ENCODE data around the gene WDR54.

DNA sequence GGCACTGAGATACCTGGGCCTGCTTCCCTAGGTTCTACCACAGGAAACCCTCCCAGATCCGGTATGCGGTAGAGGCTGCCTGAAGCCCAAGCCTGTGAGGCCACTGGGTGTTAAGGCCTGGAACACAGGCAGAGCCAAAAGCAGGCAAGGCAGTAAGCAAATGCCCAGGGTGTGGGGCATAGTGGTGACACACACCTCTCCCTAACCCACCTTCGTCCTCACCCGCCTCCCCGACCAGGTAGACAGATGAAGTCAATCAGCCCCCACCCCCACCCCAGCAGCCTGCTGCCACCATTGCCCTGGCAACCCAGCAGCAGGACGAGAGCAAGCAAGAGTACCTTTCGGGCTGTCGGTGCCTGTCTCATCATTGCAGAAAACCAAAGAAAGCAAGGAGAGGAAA is 47.5 kb upstream of the WDR54 start:
- TF ChIP-seq EZH2 (IDR thresholded peaks at IDR 0.05) (no peak), CTCF (IDR thresholded peaks at IDR 0.05 in 2 of 3, conservative IDR thresholded peaks at IDR 0.05 in 1 of 3; ENCODE audit: borderline replicate concordance in 1 of 3, insufficient read depth in 1 of 3, low read depth in 2 of 3, low read length in 2 of 3) (no peak), POLR2AphosphoS5 (IDR thresholded peaks at IDR 0.05; ENCODE audit: low read depth, low read length) (no peak)

Data from HCT116 (cell line).